ENCODE results near the gene ATP5ME. TPM values are rescaled to one million over a fixed set of nuclear protein-coding genes. Genes with fewer than 3 reads are reported as not detected.

Gene ATP5ME
- total and polyA plus RNA-seq, 4 donors: 31.4 to 621 (median 169) TPM

DNA sequence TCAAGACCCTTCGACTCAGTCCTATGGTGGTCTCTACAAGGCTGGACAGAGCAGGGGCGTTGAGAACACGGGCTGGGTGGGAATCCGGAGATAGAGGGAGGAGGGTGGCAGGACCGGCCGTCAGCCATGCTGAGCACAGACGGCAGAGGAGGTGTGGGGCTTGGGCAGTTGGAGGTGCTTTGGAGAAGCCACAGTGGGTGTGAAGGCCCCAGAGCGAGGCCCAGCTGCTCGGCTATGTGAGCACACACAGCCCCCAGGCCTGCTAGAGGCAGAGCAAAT, 44.5 kb downstream of the ATP5ME start:
- H3K36me3 ChIP-seq (ENCODE audit: control insufficient read depth in 4 of 4, insufficient read depth in 3 of 4, low read depth in 1 of 4, low read length in 3 of 4): no peaks in the 10 kb centered on the region
- H3K4me3 ChIP-seq (ENCODE audit: low read depth in 1 of 3, low read length in 3 of 3): no peak overlapping the region
- no peak overlapping the region for H3K9ac ChIP-seq (ENCODE audit: low read depth in 1 of 2, low read length in 2 of 2)
- H3K27ac ChIP-seq (ENCODE audit: low read depth in 1 of 2, low read length in 2 of 2): no peak overlapping the region
- DNase-seq (ENCODE audit: low spot score): no peak
- H3K4me1 ChIP-seq (ENCODE audit: control insufficient read depth in 4 of 4, insufficient read depth in 4 of 4, low read length in 3 of 4): no peaks in the 10 kb centered on the region
- TF ChIP-seq RXRA (IDR thresholded peaks at IDR 0.05): no peak
- no peak for TF ChIP-seq ZBTB33 (IDR thresholded peaks at IDR 0.05)
- TF ChIP-seq RAD21 (IDR thresholded peaks at IDR 0.05): no peak
- TF ChIP-seq HNF4A (conservative IDR thresholded peaks at IDR 0.05): no peak
- TF ChIP-seq, protein P1, sequence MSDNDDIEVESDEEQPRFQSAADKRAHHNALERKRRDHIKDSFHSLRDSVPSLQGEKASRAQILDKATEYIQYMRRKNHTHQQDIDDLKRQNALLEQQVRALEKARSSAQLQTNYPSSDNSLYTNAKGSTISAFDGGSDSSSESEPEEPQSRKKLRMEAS (IDR thresholded peaks at IDR 0.05): no peak
- no peak for TF ChIP-seq JUND (IDR thresholded peaks at IDR 0.05)
- WGBS: 85% methylated on average over 9 of the region's 9 CpGs
- H3K9me3 ChIP-seq (ENCODE audit: control insufficient read depth in 4 of 4, low read length in 3 of 4): peaks cover 0 to 4% (median 0%) of the 10 kb centered on the region in 4 donors
- no peaks in the 10 kb centered on the region for H3K27me3 ChIP-seq (ENCODE audit: control insufficient read depth in 4 of 4, insufficient read depth in 4 of 4, low read length in 3 of 4)

DNA sequence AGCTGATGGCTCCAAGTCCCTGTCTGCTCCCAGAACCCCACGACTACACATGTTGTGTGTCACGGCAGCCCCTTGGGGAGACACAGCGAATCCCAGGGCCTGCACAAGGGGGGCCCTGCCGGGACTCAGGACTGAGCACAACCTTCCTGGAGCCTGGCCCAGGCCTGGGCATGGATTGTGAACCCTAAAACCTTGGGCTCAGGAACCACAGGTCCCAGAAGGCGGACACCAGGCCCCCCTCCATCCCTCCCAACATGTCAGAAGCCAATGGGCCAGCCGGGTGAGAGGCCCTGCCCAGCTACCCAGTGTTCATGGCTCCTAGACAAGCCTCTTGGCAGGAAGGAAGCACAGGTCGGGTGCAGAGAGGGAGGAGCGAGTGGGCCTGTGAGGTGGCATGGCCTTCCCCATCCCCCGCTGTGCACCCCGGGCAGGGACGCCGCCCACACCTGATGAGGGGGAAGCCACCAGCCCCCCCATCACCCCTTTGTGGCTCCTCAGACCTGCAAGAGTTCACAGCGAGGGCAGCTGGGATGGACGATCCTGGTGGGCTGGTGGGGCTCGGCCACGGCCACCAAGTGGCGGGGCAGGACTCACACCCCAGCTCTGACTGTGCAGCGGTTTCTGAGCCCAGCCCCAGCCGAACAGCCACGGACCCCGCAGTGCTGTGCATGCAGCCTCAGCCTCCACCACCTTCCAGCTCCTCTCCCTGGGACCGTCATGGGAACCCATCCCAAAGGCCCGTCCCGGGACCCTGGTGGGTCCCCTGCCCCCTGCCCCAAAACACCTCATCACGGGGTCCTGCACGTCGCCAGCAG, 45.0 kb downstream of the ATP5ME start:
- no peaks in the 10 kb centered on the region for H3K36me3 ChIP-seq (ENCODE audit: control insufficient read depth in 4 of 4, insufficient read depth in 3 of 4, low read depth in 1 of 4, low read length in 3 of 4)
- H3K9ac ChIP-seq (ENCODE audit: low read depth in 1 of 2, low read length in 2 of 2): no peak overlapping the region
- H3K9me3 ChIP-seq (ENCODE audit: control insufficient read depth in 4 of 4, low read length in 3 of 4): peaks cover 0 to 4% (median 0%) of the 10 kb centered on the region in 4 donors
- no peaks in the 10 kb centered on the region for H3K4me1 ChIP-seq (ENCODE audit: control insufficient read depth in 4 of 4, insufficient read depth in 4 of 4, low read length in 3 of 4)
- no peaks in the 10 kb centered on the region for H3K27me3 ChIP-seq (ENCODE audit: control insufficient read depth in 4 of 4, insufficient read depth in 4 of 4, low read length in 3 of 4)
- DNase-seq (ENCODE audit: low spot score): no peak
- H3K27ac ChIP-seq (ENCODE audit: low read depth in 1 of 2, low read length in 2 of 2): no peak overlapping the region
- TF ChIP-seq HNF4A (conservative IDR thresholded peaks at IDR 0.05) (no peak), ZBTB33 (IDR thresholded peaks at IDR 0.05) (no peak), GABPA (IDR thresholded peaks at IDR 0.05 in 1 of 2, conservative IDR thresholded peaks at IDR 0.05 in 1 of 2) (no peak), NR2F2 (IDR thresholded peaks at IDR 0.05) (no peak), RXRA (IDR thresholded peaks at IDR 0.05) (no peak)
- TF ChIP-seq, protein P2, sequence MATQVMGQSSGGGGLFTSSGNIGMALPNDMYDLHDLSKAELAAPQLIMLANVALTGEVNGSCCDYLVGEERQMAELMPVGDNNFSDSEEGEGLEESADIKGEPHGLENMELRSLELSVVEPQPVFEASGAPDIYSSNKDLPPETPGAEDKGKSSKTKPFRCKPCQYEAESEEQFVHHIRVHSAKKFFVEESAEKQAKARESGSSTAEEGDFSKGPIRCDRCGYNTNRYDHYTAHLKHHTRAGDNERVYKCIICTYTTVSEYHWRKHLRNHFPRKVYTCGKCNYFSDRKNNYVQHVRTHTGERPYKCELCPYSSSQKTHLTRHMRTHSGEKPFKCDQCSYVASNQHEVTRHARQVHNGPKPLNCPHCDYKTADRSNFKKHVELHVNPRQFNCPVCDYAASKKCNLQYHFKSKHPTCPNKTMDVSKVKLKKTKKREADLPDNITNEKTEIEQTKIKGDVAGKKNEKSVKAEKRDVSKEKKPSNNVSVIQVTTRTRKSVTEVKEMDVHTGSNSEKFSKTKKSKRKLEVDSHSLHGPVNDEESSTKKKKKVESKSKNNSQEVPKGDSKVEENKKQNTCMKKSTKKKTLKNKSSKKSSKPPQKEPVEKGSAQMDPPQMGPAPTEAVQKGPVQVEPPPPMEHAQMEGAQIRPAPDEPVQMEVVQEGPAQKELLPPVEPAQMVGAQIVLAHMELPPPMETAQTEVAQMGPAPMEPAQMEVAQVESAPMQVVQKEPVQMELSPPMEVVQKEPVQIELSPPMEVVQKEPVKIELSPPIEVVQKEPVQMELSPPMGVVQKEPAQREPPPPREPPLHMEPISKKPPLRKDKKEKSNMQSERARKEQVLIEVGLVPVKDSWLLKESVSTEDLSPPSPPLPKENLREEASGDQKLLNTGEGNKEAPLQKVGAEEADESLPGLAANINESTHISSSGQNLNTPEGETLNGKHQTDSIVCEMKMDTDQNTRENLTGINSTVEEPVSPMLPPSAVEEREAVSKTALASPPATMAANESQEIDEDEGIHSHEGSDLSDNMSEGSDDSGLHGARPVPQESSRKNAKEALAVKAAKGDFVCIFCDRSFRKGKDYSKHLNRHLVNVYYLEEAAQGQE (IDR thresholded peaks at IDR 0.05): no peak
- WGBS: 90% methylated on average over 27 of the region's 27 CpGs
- no peak overlapping the region for H3K4me3 ChIP-seq (ENCODE audit: low read depth in 1 of 3, low read length in 3 of 3)

Measured in liver (tissue), 9 donors.